ENCODE measurements around the gene TRIM17.

Gene TRIM17

DNA sequence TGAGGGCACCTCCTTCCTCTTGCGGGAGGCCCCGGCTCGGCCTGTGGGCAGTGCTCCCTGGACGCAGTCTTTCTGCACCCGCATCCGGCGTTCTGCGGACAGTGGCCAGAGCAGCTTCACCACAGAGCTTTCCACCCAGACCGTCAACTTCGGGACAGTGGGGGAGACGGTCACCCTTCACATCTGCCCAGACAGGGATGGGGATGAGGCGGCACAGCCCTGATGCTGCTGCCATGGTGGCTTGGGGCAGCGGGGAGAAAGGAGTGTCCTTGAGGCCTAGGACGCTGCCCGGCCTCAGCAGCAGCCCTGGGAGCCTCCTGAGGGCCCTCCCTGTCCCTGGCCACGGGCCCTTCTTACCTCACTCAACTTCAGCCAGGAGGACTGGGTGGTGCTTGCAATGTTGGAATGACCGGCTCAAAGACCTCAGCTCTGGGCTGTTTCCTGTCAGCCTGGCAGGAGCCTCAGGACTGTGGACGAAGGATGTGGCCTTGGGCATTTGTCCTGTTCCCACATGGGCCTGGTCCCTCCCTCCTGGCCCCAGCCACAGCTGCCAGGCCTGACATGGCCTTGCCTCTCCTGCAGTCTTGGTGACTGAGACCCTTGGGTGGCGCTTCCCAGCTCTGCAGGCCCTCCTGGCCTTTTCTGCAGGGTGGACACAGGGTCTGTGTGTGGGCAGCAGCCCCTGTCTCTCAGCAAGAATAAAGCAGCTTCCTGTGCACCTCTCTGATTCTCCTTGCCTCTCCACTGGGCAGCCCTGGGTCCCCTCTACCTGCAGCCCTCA is 55.9 kb downstream of the TRIM17 start:
- TF ChIP-seq EP300 (IDR thresholded peaks at IDR 0.05; ENCODE audit: borderline replicate concordance) (no peak), ZBTB7A (IDR thresholded peaks at IDR 0.05; ENCODE audit: low read depth) (no peak), YY1 (IDR thresholded peaks at IDR 0.05; ENCODE audit: low read depth) (no peak), RAD21 (IDR thresholded peaks at IDR 0.05; ENCODE audit: low read depth) (no peak), FOXM1 (IDR thresholded peaks at IDR 0.05; ENCODE audit: borderline replicate concordance, low read depth) (no peak), NFIC (IDR thresholded peaks at IDR 0.05) (no peak), EGR1 (IDR thresholded peaks at IDR 0.05) (no peak)

DNA sequence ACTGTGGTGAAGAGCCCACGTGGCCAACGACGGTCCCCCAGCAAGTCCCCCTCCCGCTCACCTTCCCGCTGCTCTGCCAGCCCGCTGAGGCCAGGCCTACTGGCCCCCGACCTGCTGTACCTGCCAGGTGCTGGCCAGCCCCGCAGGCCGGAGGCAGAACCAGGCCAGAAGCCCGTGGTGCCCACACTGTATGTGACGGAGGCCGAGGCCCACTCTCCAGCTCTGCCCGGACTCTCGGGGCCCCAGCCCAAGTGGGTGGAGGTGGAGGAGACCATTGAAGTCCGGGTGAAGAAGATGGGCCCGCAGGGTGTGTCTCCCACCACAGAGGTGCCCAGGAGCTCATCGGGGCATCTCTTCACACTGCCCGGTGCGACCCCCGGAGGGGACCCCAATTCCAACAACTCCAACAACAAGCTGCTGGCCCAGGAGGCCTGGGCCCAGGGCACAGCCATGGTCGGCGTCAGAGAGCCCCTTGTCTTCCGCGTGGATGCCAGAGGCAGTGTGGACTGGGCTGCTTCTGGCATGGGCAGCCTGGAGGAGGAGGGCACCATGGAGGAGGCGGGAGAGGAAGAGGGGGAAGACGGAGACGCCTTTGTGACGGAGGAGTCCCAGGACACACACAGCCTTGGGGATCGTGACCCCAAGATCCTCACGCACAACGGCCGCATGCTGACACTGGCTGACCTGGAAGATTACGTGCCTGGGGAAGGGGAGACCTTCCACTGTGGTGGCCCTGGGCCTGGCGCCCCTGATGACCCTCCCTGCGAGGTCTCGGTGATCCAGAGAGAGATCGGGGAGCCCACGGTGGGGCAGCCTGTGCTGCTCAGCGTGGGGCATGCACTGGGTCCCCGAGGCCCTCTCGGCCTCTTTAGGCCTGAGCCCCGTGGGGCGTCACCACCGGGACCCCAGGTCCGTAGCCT is 56.8 kb downstream of the TRIM17 start:
- TF ChIP-seq NFIC (IDR thresholded peaks at IDR 0.05) (no peak), YY1 (IDR thresholded peaks at IDR 0.05; ENCODE audit: low read depth) (no peak), ZBTB7A (IDR thresholded peaks at IDR 0.05; ENCODE audit: low read depth) (no peak)

DNA sequence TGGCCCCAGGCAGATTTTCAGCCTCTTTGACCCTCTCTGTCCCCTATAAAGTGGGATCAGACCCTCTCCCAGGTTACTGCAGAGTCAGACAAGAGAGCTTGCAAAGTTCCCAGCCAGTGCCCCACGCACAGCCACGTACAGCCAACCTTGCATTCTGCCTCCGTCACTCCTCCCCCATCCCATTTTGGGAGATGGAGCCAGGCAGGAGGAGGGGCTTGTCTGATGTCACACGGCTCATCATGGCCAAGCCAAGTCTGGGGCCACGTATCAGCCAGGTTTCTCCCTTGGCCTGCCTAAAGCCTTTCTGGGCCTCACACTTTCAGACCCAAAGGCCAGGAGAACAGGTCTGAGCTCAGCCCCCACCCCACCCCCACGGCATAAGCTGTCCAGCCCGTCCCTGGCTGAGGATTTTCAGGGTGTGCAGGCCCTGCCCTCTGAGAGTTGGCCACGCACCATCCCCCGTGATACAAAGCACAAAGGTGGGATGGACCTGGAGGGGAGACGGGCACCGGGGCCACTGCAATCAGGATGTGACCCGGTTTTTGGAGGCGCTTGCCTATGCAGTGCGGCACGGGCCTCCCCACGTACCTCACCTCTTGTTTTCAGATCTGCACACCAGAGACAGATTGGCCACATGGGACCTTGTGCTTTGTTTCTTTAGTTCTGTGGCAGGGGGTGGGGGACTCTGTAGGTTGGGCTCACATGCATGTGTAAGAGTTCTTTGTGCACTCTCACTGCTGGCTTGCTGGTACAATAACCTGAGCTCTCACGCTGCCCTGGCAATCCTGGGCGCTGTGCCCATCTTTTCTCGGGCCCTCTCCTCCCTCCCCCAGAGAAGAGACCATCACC is 57.7 kb downstream of the TRIM17 start:
- TF ChIP-seq, protein P1, sequence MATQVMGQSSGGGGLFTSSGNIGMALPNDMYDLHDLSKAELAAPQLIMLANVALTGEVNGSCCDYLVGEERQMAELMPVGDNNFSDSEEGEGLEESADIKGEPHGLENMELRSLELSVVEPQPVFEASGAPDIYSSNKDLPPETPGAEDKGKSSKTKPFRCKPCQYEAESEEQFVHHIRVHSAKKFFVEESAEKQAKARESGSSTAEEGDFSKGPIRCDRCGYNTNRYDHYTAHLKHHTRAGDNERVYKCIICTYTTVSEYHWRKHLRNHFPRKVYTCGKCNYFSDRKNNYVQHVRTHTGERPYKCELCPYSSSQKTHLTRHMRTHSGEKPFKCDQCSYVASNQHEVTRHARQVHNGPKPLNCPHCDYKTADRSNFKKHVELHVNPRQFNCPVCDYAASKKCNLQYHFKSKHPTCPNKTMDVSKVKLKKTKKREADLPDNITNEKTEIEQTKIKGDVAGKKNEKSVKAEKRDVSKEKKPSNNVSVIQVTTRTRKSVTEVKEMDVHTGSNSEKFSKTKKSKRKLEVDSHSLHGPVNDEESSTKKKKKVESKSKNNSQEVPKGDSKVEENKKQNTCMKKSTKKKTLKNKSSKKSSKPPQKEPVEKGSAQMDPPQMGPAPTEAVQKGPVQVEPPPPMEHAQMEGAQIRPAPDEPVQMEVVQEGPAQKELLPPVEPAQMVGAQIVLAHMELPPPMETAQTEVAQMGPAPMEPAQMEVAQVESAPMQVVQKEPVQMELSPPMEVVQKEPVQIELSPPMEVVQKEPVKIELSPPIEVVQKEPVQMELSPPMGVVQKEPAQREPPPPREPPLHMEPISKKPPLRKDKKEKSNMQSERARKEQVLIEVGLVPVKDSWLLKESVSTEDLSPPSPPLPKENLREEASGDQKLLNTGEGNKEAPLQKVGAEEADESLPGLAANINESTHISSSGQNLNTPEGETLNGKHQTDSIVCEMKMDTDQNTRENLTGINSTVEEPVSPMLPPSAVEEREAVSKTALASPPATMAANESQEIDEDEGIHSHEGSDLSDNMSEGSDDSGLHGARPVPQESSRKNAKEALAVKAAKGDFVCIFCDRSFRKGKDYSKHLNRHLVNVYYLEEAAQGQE (IDR thresholded peaks at IDR 0.05; ENCODE audit: low read depth) = no peak
- TF ChIP-seq TCF12 (IDR thresholded peaks at IDR 0.05; ENCODE audit: low read depth) (no peak), EGR1 (IDR thresholded peaks at IDR 0.05) (no peak), ZBTB7A (IDR thresholded peaks at IDR 0.05; ENCODE audit: low read depth) (no peak), TEAD4 (IDR thresholded peaks at IDR 0.05) (no peak), FOXM1 (IDR thresholded peaks at IDR 0.05; ENCODE audit: borderline replicate concordance, low read depth) (no peak), YY1 (IDR thresholded peaks at IDR 0.05; ENCODE audit: low read depth) (no peak), RAD21 (IDR thresholded peaks at IDR 0.05; ENCODE audit: low read depth) (no peak), CEBPB (IDR thresholded peaks at IDR 0.05) (no peak), CREB1 (IDR thresholded peaks at IDR 0.05; ENCODE audit: low read depth) (no peak), TAF1 (IDR thresholded peaks at IDR 0.05; ENCODE audit: low read depth) (no peak), NFIC (IDR thresholded peaks at IDR 0.05) (no peak)
- TF ChIP-seq, protein P2, sequence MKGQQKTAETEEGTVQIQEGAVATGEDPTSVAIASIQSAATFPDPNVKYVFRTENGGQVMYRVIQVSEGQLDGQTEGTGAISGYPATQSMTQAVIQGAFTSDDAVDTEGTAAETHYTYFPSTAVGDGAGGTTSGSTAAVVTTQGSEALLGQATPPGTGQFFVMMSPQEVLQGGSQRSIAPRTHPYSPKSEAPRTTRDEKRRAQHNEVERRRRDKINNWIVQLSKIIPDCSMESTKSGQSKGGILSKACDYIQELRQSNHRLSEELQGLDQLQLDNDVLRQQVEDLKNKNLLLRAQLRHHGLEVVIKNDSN (IDR thresholded peaks at IDR 0.05) = no peak
- TF ChIP-seq, protein P3, sequence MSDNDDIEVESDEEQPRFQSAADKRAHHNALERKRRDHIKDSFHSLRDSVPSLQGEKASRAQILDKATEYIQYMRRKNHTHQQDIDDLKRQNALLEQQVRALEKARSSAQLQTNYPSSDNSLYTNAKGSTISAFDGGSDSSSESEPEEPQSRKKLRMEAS (IDR thresholded peaks at IDR 0.05) = no peak

DNA sequence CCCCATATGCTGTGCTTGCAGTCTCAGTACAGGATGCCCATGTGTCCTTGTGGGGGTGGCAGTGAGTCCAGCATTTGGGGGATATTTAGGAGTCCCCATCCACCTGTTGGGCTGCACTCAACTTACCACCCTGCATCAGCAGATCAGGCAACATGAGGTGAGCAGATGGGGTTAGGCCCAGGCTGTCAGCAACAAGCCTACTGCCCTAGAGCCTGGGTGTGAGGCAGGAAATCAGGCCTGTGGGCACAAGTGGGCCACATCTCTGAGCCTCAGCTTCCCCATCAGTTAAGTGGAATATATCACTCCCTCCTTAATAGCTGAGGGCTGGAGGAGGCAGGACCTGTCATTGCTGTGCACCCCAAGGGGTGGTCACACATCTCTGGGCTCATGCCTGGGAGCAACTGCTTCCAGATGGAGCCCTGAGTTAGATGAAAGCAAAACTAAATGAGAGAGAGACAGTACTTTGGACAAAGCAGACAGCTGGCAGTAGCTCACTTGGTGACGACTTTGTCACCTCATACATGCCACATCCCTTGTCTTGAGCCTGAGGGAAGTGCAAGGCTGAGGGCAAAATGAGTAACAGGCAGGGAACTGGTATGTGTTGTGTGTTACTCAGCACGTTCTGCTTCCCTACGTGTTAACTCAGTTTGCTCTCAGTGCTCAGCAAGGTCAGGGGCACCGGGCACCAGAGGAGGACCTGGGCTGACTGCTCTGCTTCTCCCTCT is 58.5 kb downstream of the TRIM17 start:
- TF ChIP-seq, protein P1 (IDR thresholded peaks at IDR 0.05; ENCODE audit: low read depth) = no peak
- TF ChIP-seq NFIC (IDR thresholded peaks at IDR 0.05) (no peak), CEBPB (IDR thresholded peaks at IDR 0.05) (no peak), EP300 (IDR thresholded peaks at IDR 0.05; ENCODE audit: borderline replicate concordance) (no peak), EGR1 (IDR thresholded peaks at IDR 0.05) (no peak)
- TF ChIP-seq, protein P2 (IDR thresholded peaks at IDR 0.05) = no peak
